ENCODE results near the gene MTCH2. TPM values are rescaled to one million over a fixed set of nuclear protein-coding genes. Genes with fewer than 3 reads are reported as not detected.

MTCH2 gene
- polyA plus RNA-seq, 4 donors, result 120 to 135 (median 126) TPM

Other genes starting within 250 kb of the MTCH2 start
- 10 to 100 TPM; 47.0 to 73.0 (median 53.9) TPM for gene SLC39A13, start 234.0 kb downstream of the MTCH2 start, polyA plus RNA-seq (ENCODE audit: insufficient read length in 4 of 4)
- 100 to 1,000 TPM; 146 to 162 (median 150) TPM for gene PSMC3, start 216.1 kb downstream of the MTCH2 start, polyA plus RNA-seq (ENCODE audit: insufficient read length in 4 of 4)
- gene RAPSN, start 193.4 kb downstream of the MTCH2 start, polyA plus RNA-seq (ENCODE audit: insufficient read length in 4 of 4), result under 1 TPM; 0.14 to 0.31 (median 0.21) TPM
- gene CELF1, start 89.4 kb downstream of the MTCH2 start, polyA plus RNA-seq (ENCODE audit: insufficient read length in 4 of 4), result 100 to 1,000 TPM in 2 of 4 donors, 10 to 100 TPM in 2; 88.1 to 109 (median 104) TPM
- 10 to 100 TPM; 50.1 to 59.8 (median 57.8) TPM for gene PTPMT1, start 77.0 kb downstream of the MTCH2 start, polyA plus RNA-seq (ENCODE audit: insufficient read length in 4 of 4)
- gene KBTBD4, start 63.6 kb downstream of the MTCH2 start, polyA plus RNA-seq (ENCODE audit: insufficient read length in 4 of 4), result 10 to 100 TPM; 26.1 to 27.5 (median 26.5) TPM
- 100 to 1,000 TPM; 146 to 149 (median 148) TPM for gene NDUFS3, start 63.5 kb downstream of the MTCH2 start, polyA plus RNA-seq (ENCODE audit: insufficient read length in 4 of 4)
- gene FAM180B, start 55.9 kb downstream of the MTCH2 start, polyA plus RNA-seq (ENCODE audit: insufficient read length in 4 of 4), result under 1 TPM; 0.19 to 0.40 (median 0.26) TPM
- gene C1QTNF4, start 48.1 kb downstream of the MTCH2 start, polyA plus RNA-seq (ENCODE audit: insufficient read length in 4 of 4), result 10 to 100 TPM in 1 of 4 donors, 1 to 10 TPM in 3; 5.4 to 12.0 (median 6.1) TPM
- gene AGBL2, start 72.8 kb upstream of the MTCH2 start, polyA plus RNA-seq (ENCODE audit: insufficient read length in 4 of 4), result 10 to 100 TPM in 1 of 4 donors, 1 to 10 TPM in 3; 8.2 to 10.5 (median 9.0) TPM
- gene FNBP4, start 124.8 kb upstream of the MTCH2 start, polyA plus RNA-seq (ENCODE audit: insufficient read length in 4 of 4), result 100 to 1,000 TPM in 3 of 4 donors, 10 to 100 TPM in 1; 94.6 to 131 (median 108) TPM
- 10 to 100 TPM; 60.5 to 70.1 (median 68.1) TPM for gene NUP160, start 205.8 kb upstream of the MTCH2 start, polyA plus RNA-seq (ENCODE audit: insufficient read length in 4 of 4)